Peyer's patch (tissue), 4 donors: Measurements from ENCODE around the gene FBLN1. TPM values are rescaled to one million over a fixed set of nuclear protein-coding genes. Genes with fewer than 3 reads are reported as not detected.
"Not testable (repeated sequence)": the region's sequence is repeated elsewhere in the genome, so short reads cannot be mapped to it uniquely, and the experiment has no call there.

Experiments
- DNase-seq, 3 donors: peaks; one replicate each; pipeline ENCODE4 v3.0.0-alpha.2; 2017 to 2019
- H3K27ac ChIP-seq, 4 donors: fragments of 200-600 bp; sonication (generic); one replicate each; pipeline ENCODE4 v1.5.1; 2016 to 2019
- H3K27me3 ChIP-seq, 2 donors: fragments of 200-600 bp; sonication (generic); one replicate each; pipeline ENCODE4 v1.5.1; 2019
- H3K36me3 ChIP-seq, 3 donors: fragments of 200-600 bp; sonication (generic); one replicate each; pipeline ENCODE4 v1.5.1; 2016 to 2019
- H3K4me1 ChIP-seq, 4 donors: fragments of 200-600 bp; sonication (generic); one replicate each; pipeline ENCODE4 v1.5.1; 2016 to 2019
- H3K4me3 ChIP-seq, 4 donors: fragments of 200-600 bp; sonication (generic); 1 replicate in 3 of 4; 2 replicates in 1 of 4; pipeline ENCODE4 v1.5.1; 2016 to 2019; ENCODE audit warnings: mild to moderate bottlenecking in 1 of 4
- H3K9me3 ChIP-seq, 4 donors: fragments of 200-600 bp; sonication (generic); one replicate each; pipeline ENCODE4 v1.5.1; 2016 to 2019; ENCODE audit warnings: mild to moderate bottlenecking in 1 of 4
- CTCF ChIP-seq, 6 experiments: fragments of 450-650 bp in 4 of 6; fragments of 200-600 bp in 2 of 6; sonication (generic) in 1 of 6; IDR thresholded peaks; one replicate each; pipeline ENCODE4 v1.5.1; 2017 to 2019; ENCODE audit warnings: antibody characterized with exemption in 6 of 6, mild to moderate bottlenecking in 3 of 6, moderate library complexity in 1 of 6
- POLR2A ChIP-seq, 2 donors: fragments of 450-650 bp; IDR thresholded peaks; one replicate each; pipeline ENCODE4 v1.5.1; 2017; ENCODE audit warnings: antibody characterized with exemption in 2 of 2, mild to moderate bottlenecking in 2 of 2, moderate library complexity in 2 of 2
- total RNA-seq, 4 donors: library from RNA; depleted of rRNA; stranded (reverse); fragments of >200 nt; gene quantifications; one replicate each; pipeline ENCODE4 v1.1.0, GENCODE V29; 2016

Gene FBLN1
- total RNA-seq, 4 donors from 2014 or later: 29.8 to 162 (median 136) TPM

- H3K9me3 ChIP-seq: no peaks in the 10 kb centered on the region
- H3K36me3 ChIP-seq: no peaks in the 10 kb centered on the region
- H3K4me1 ChIP-seq: no peaks in the 10 kb centered on the region
- H3K27ac ChIP-seq: no peak overlapping the region
- no peaks in the 10 kb centered on the region for H3K27me3 ChIP-seq
- no peak for DNase-seq
- H3K4me3 ChIP-seq: no peak overlapping the region
- TF ChIP-seq POLR2A (IDR thresholded peaks at IDR 0.05) (no peak), CTCF (IDR thresholded peaks at IDR 0.05) (no peak)
These were observed 86.9 kb downstream of the FBLN1 start for GRCh38 chr22:45589556-45589955.

GRCh38 chr22:45590262-45590661 lies 87.6 kb downstream of the FBLN1 start:
- H3K4me1 ChIP-seq: no peaks in the 10 kb centered on the region
- no peak for DNase-seq

GRCh38 chr22:45591633-45592213 lies 89.0 kb downstream of the FBLN1 start:
- H3K36me3 ChIP-seq, H3K4me1 ChIP-seq, H3K27me3 ChIP-seq, H3K27ac ChIP-seq, H3K4me3 ChIP-seq, H3K9me3 ChIP-seq, DNase-seq: not testable (repeated sequence)

More at GRCh38 chr22:45590262-45590661, 87.6 kb downstream of the FBLN1 start:
- H3K27ac ChIP-seq: no peak overlapping the region
- TF ChIP-seq POLR2A (IDR thresholded peaks at IDR 0.05): no peak
- no peak for TF ChIP-seq CTCF (IDR thresholded peaks at IDR 0.05)
- H3K36me3 ChIP-seq: no peaks in the 10 kb centered on the region
- no peak overlapping the region for H3K4me3 ChIP-seq
- H3K27me3 ChIP-seq: no peaks in the 10 kb centered on the region
- no peaks in the 10 kb centered on the region for H3K9me3 ChIP-seq

- no peaks in the 10 kb centered on the region for H3K27me3 ChIP-seq
- no peaks in the 10 kb centered on the region for H3K9me3 ChIP-seq
- peak in 1 of 3 donors; percentile 3 for DNase-seq
- H3K36me3 ChIP-seq: no peaks in the 10 kb centered on the region
- TF ChIP-seq POLR2A (IDR thresholded peaks at IDR 0.05) (no peak), CTCF (IDR thresholded peaks at IDR 0.05) (no peak)
- H3K4me3 ChIP-seq: no peak overlapping the region
- H3K27ac ChIP-seq: no peak overlapping the region
- H3K4me1 ChIP-seq: no peaks in the 10 kb centered on the region
These were observed 91.6 kb downstream of the FBLN1 start for GRCh38 chr22:45594123-45594941.

GRCh38 chr22:45597460-45598192 lies 94.9 kb downstream of the FBLN1 start:
- Histone ChIP-seq H3K36me3 (no peaks in the 10 kb centered on the region), H3K27me3 (no peaks in the 10 kb centered on the region), H3K9me3 (no peaks in the 10 kb centered on the region), H3K4me3 (no peak overlapping the region), H3K27ac (no peak overlapping the region), H3K4me1 (no peaks in the 10 kb centered on the region)
- DNase-seq: no peak
- TF ChIP-seq CTCF (IDR thresholded peaks at IDR 0.05) (no peak), POLR2A (IDR thresholded peaks at IDR 0.05) (no peak)
